Neural cell (in vitro differentiated cells): Measurements from ENCODE around the gene RAB40C. TPM values are rescaled to one million over a fixed set of nuclear protein-coding genes. Genes with fewer than 3 reads are reported as not detected.

Experiments used
- H2AFZ ChIP-seq: fragments of 200-600, 300-800 bp; sonication (generic), shearing (Covaris generic); 2 replicates; pipeline ENCODE4 v1.6.0; 2014; ENCODE audit warnings: low read depth, mild to moderate bottlenecking, antibody characterized with exemption, low read length, moderate library complexity
- H3F3A ChIP-seq: fragments of 200-600 bp; shearing (Covaris generic); 2 replicates; pipeline ENCODE4 v1.6.1; 2016; ENCODE audit warnings: mild to moderate bottlenecking, moderate library complexity, mixed read lengths, antibody characterized with exemption, low read length; ENCODE audit not compliant: insufficient read depth, poor library complexity, severe bottlenecking
- H3K27ac ChIP-seq: fragments of 200-600, 300-800 bp; sonication (generic), shearing (Covaris generic); 2 replicates; pipeline ENCODE4 v1.5.1; 2014; ENCODE audit warnings: mild to moderate bottlenecking, low read length, moderate library complexity
- H3K27me3 ChIP-seq: fragments of 300-800, 200-600 bp; sonication (generic), shearing (Covaris generic); 2 replicates; pipeline ENCODE4 v1.6.0; 2014; ENCODE audit warnings: mild to moderate bottlenecking, low read depth, low read length, moderate library complexity; ENCODE audit not compliant: insufficient read depth
- H3K36me3 ChIP-seq: fragments of 300-800, 200-600 bp; sonication (generic), shearing (Covaris generic); 2 replicates; pipeline ENCODE4 v1.5.1; 2014; ENCODE audit warnings: mild to moderate bottlenecking, antibody characterized with exemption, low read length, moderate library complexity; ENCODE audit not compliant: insufficient read depth
- H3K4me2 ChIP-seq: fragments of 300-800, 200-600 bp; sonication (generic), shearing (Covaris generic); 2 replicates; pipeline ENCODE4 v1.6.0; 2014; ENCODE audit warnings: mild to moderate bottlenecking, low read length
- H3K4me3 ChIP-seq: fragments of 300-800, 200-600 bp; sonication (generic), shearing (Covaris generic); 2 replicates; pipeline ENCODE4 v1.5.1; 2014; ENCODE audit warnings: mild to moderate bottlenecking, low read length, moderate library complexity
- H3K79me2 ChIP-seq: fragments of 200-600 bp; shearing (Covaris generic); replicated peaks from 2 replicates; pipeline ENCODE4 v1.6.0; 2014; ENCODE audit warnings: mild to moderate bottlenecking, low read length, moderate library complexity; ENCODE audit not compliant: insufficient read depth
- H3K9ac ChIP-seq: fragments of 300-800, 200-600 bp; sonication (generic), shearing (Covaris generic); 2 replicates; pipeline ENCODE4 v1.6.1; 2016; ENCODE audit warnings: mild to moderate bottlenecking, low read length, mixed read lengths
- H3K9me2 ChIP-seq: fragments of 200-600 bp; shearing (Covaris generic); 2 replicates; pipeline ENCODE4 v1.6.1; 2016; ENCODE audit warnings: mild to moderate bottlenecking, low read length, mixed read lengths; ENCODE audit not compliant: insufficient read depth
- H3K9me3 ChIP-seq: fragments of 200-600, 300-800 bp; sonication (generic), shearing (Covaris generic); 2 replicates; pipeline ENCODE4 v1.6.1; 2016; ENCODE audit warnings: mild to moderate bottlenecking, mixed run types, low read length, moderate library complexity, mixed read lengths
- H4K20me1 ChIP-seq: fragments of 200-600 bp; shearing (Covaris generic); 2 replicates; pipeline ENCODE4 v1.6.1; 2016; ENCODE audit warnings: mild to moderate bottlenecking, mixed run types; ENCODE audit not compliant: insufficient read depth
- EP300 ChIP-seq: fragments of 450-650 bp; conservative IDR thresholded peaks from 2 replicates; pipeline ENCODE4 v1.6.1; 2014; ENCODE audit warnings: antibody characterized with exemption, mild to moderate bottlenecking, moderate library complexity; ENCODE audit not compliant: poor library complexity, severe bottlenecking
- EZH2 ChIP-seq: fragments of 200-600, 300-800 bp; shearing (Covaris generic), sonication (generic); IDR thresholded peaks from 2 replicates; pipeline ENCODE4 v1.6.1; 2014; ENCODE audit warnings: antibody characterized with exemption, low read length, borderline replicate concordance, mild to moderate bottlenecking; ENCODE audit not compliant: insufficient read depth, poor library complexity, severe bottlenecking
- MXI1 ChIP-seq: fragments of 450-650 bp; conservative IDR thresholded peaks from 2 replicates; pipeline ENCODE4 v1.6.1; 2014; ENCODE audit warnings: antibody characterized with exemption, mild to moderate bottlenecking; ENCODE audit not compliant: poor library complexity, severe bottlenecking
- POLR2AphosphoS5 ChIP-seq: IDR thresholded peaks from 2 replicates; pipeline ENCODE4 v1.6.1; 2012
- RAD21 ChIP-seq: fragments of 450-650 bp; conservative IDR thresholded peaks from 2 replicates; pipeline ENCODE4 v1.6.1; 2014; ENCODE audit warnings: antibody characterized with exemption, mild to moderate bottlenecking, moderate library complexity
- REST ChIP-seq: IDR thresholded peaks from 2 replicates; pipeline ENCODE4 v1.6.1; 2012; ENCODE audit warnings: borderline replicate concordance
- SMC3 ChIP-seq: fragments of 450-650 bp; conservative IDR thresholded peaks from 2 replicates; pipeline ENCODE4 v1.6.1; 2014; ENCODE audit warnings: antibody characterized with exemption, mild to moderate bottlenecking, moderate library complexity; ENCODE audit not compliant: poor library complexity
- TAF1 ChIP-seq: IDR thresholded peaks from 2 replicates; pipeline ENCODE4 v1.6.1; 2012; ENCODE audit warnings: low read depth
- polyA plus RNA-seq: library from polyadenylated mRNA; depleted of rRNA; stranded (reverse); fragments of >200 nt; gene quantifications from 2 replicates; pipeline ENCODE4 v1.2.3, GENCODE V29; 2014
- TF ChIP-seq, protein P1 (sequence below): fragments of 450-650 bp; IDR thresholded peaks from 2 replicates; pipeline ENCODE4 v1.5.1; 2014; ENCODE audit warnings: antibody characterized with exemption, mild to moderate bottlenecking, moderate library complexity; ENCODE audit not compliant: poor library complexity, severe bottlenecking

RAB40C gene
- polyA plus RNA-seq, 1 donor from 2014 or later: 40.7 TPM

GRCh38 chr16:576823-577201 lies 13.1 kb upstream of the RAB40C start:
- H3F3A ChIP-seq: no peaks in the 10 kb centered on the region
- no peaks in the 10 kb centered on the region for H4K20me1 ChIP-seq
- no peak overlapping the region for H2AFZ ChIP-seq
- no peak overlapping the region for H3K4me2 ChIP-seq
- H3K9ac ChIP-seq: no peak overlapping the region
- no peaks in the 10 kb centered on the region for H3K9me2 ChIP-seq
- no peak overlapping the region for H3K27ac ChIP-seq
- no peaks in the 10 kb centered on the region for H3K79me2 ChIP-seq
- no peaks in the 10 kb centered on the region for H3K9me3 ChIP-seq
- H3K27me3 ChIP-seq: no peaks in the 10 kb centered on the region
- no peak for TF ChIP-seq REST
- TF ChIP-seq, protein P1, sequence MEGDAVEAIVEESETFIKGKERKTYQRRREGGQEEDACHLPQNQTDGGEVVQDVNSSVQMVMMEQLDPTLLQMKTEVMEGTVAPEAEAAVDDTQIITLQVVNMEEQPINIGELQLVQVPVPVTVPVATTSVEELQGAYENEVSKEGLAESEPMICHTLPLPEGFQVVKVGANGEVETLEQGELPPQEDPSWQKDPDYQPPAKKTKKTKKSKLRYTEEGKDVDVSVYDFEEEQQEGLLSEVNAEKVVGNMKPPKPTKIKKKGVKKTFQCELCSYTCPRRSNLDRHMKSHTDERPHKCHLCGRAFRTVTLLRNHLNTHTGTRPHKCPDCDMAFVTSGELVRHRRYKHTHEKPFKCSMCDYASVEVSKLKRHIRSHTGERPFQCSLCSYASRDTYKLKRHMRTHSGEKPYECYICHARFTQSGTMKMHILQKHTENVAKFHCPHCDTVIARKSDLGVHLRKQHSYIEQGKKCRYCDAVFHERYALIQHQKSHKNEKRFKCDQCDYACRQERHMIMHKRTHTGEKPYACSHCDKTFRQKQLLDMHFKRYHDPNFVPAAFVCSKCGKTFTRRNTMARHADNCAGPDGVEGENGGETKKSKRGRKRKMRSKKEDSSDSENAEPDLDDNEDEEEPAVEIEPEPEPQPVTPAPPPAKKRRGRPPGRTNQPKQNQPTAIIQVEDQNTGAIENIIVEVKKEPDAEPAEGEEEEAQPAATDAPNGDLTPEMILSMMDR: no peak
- no peak for TF ChIP-seq POLR2AphosphoS5
- no peak for TF ChIP-seq EP300
- no peak for TF ChIP-seq SMC3
- no peak for TF ChIP-seq EZH2
- no peak for TF ChIP-seq MXI1
- no peak for TF ChIP-seq TAF1
- no peak for TF ChIP-seq RAD21
- H3K4me3 ChIP-seq: no peak overlapping the region
- H3K36me3 ChIP-seq: no peaks in the 10 kb centered on the region

- no peaks in the 10 kb centered on the region for H3K36me3 ChIP-seq
These were observed 12.1 kb upstream of the RAB40C start for GRCh38 chr16:577796-578195.

More at GRCh38 chr16:577796-578195, 12.1 kb upstream of the RAB40C start:
- no peaks in the 10 kb centered on the region for H4K20me1 ChIP-seq
- TF ChIP-seq REST (no peak), EZH2 (no peak), POLR2AphosphoS5 (no peak), MXI1 (no peak), TAF1 (no peak), RAD21 (no peak), SMC3 (no peak), EP300 (no peak)
- TF ChIP-seq, protein P1: no peak
- H3K27ac ChIP-seq: no peak overlapping the region
- H3K79me2 ChIP-seq: no peaks in the 10 kb centered on the region
- H3F3A ChIP-seq: no peaks in the 10 kb centered on the region
- no peaks in the 10 kb centered on the region for H3K9me2 ChIP-seq
- no peaks in the 10 kb centered on the region for H3K9me3 ChIP-seq
- no peaks in the 10 kb centered on the region for H3K27me3 ChIP-seq
- no peak overlapping the region for H2AFZ ChIP-seq
- H3K4me2 ChIP-seq: no peak overlapping the region
- H3K4me3 ChIP-seq: no peak overlapping the region
- no peak overlapping the region for H3K9ac ChIP-seq
